ENCODE measurements around the gene AJM1.

DNA sequence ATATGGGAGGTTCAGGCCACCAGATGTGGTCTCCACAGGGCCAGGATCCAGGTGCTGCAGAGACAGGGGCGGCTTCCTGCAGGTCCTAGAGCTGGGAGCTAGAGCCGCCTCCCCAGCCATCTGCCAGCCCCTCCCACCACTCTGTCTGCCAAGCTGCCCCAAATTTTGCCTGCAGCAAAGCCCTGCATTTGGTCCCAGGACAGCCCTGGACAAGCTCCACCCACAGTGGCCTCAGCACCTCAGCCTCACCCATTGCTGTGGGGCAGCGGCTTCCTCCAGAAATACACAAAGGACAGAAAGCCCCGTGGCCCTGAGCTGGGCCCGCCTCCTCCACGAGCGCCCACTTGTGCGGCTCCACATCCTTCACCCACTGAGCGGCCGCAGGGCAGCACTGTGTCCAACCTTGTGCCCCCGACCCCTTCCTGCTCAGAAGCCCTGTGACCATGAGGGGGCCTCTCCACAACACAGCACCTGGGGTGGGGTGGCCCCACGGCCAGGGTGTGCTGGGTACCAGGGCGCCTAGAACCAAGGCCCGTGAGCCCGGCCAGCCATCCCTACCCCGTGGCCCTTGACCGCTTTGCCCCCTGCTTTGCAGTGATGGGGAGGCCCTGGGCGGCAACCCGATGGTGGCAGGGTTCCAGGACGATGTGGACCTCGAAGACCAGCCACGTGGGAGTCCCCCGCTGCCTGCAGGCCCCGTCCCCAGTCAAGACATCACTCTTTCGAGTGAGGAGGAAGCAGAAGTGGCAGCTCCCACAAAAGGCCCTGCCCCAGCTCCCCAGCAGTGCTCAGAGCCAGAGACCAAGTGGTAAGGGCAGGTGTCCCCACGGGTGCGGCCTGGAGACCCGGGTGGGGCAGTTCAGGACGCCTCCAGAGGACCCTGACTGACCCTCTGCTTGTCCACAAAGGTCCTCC, 3.7 kb upstream of the AJM1 start:
- TF ChIP-seq FOSL2 (IDR thresholded peaks at IDR 0.05): no peak
- TF ChIP-seq FOSL2 (CRISPR knock-in tag; IDR thresholded peaks at IDR 0.05): no peak
- TF ChIP-seq, protein P1, sequence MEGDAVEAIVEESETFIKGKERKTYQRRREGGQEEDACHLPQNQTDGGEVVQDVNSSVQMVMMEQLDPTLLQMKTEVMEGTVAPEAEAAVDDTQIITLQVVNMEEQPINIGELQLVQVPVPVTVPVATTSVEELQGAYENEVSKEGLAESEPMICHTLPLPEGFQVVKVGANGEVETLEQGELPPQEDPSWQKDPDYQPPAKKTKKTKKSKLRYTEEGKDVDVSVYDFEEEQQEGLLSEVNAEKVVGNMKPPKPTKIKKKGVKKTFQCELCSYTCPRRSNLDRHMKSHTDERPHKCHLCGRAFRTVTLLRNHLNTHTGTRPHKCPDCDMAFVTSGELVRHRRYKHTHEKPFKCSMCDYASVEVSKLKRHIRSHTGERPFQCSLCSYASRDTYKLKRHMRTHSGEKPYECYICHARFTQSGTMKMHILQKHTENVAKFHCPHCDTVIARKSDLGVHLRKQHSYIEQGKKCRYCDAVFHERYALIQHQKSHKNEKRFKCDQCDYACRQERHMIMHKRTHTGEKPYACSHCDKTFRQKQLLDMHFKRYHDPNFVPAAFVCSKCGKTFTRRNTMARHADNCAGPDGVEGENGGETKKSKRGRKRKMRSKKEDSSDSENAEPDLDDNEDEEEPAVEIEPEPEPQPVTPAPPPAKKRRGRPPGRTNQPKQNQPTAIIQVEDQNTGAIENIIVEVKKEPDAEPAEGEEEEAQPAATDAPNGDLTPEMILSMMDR (IDR thresholded peaks at IDR 0.05): no peak
- no peak for TF ChIP-seq EP300 (IDR thresholded peaks at IDR 0.05)
- TF ChIP-seq KDM1A (IDR thresholded peaks at IDR 0.05; ENCODE audit: low read depth): no peak
- TF ChIP-seq, protein P2, sequence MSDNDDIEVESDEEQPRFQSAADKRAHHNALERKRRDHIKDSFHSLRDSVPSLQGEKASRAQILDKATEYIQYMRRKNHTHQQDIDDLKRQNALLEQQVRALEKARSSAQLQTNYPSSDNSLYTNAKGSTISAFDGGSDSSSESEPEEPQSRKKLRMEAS (IDR thresholded peaks at IDR 0.05): no peak
